HCT116 (cell line): Measurements from ENCODE around the gene HIGD2A. TPM values are rescaled to one million over a fixed set of nuclear protein-coding genes. Genes with fewer than 3 reads are reported as not detected.

Experiments
- ATAC-seq: fragments of 200-7000 bp; cut with Tn5 transposase; 2 replicates; pipeline ENCODE4 v1.9.1; 2020; ENCODE audit warnings: mild to moderate bottlenecking, moderate library complexity
- BruUV-seq: library from RNA; stranded (reverse); fragments of 400-500 nt; replicated peaks from 2 replicates; lab custom pipeline; 2021; lab: Mats Ljungman, UMichigan
- CTCF ChIA-PET: fragments of 300-600 bp; sonication (Branson Sonifier 250); formaldehyde crosslinking; loops from one replicate; lab custom pipeline; 2021; ENCODE audit warnings: antibody characterized with exemption; lab: Charles Lee
- POLR2A ChIA-PET: fragments of 300-600, 350-600 bp; sonication (Branson Sonifier 250); formaldehyde crosslinking; loops from one replicate; lab custom pipeline; 2021; ENCODE audit warnings: antibody characterized with exemption; lab: Charles Lee
- RAD21 ChIA-PET, 2 experiments: fragments of 300-600 bp; sonication (Branson Sonifier 250); formaldehyde crosslinking; loops; one replicate each; lab custom pipeline; 2023; ENCODE audit warnings: low total read pairs in 2 of 2; ENCODE audit not compliant: uncharacterized antibody in 2 of 2, unreplicated experiment in 2 of 2, low non-redundant PET in 1 of 2; lab: Charles Lee
- DNase-seq: peaks from one replicate; pipeline ENCODE4 v3.0.0-alpha.2; 2010; ENCODE audit warnings: low read depth, low spot score
- H2AFZ ChIP-seq: fragments of 200-600 bp; shearing (Covaris generic), sonication (generic); 2 replicates; pipeline ENCODE4 v1.6.1; 2017; ENCODE audit warnings: low read depth, mixed run types, mixed read lengths, antibody characterized with exemption, low read length; ENCODE audit not compliant: poor library complexity, severe bottlenecking
- H3K27ac ChIP-seq: 2 replicates; pipeline ENCODE4 v1.5.1; 2012; ENCODE audit warnings: low read depth, low read length
- H3K27me3 ChIP-seq: fragments of 200-600 bp; sonication (generic); 2 replicates; pipeline ENCODE4 v1.6.1; 2016; ENCODE audit warnings: mixed run types, low read length, mixed read lengths; ENCODE audit not compliant: insufficient read depth
- H3K36me3 ChIP-seq, 2 experiments: fragments of 200-500 bp in 1 of 2; fragments of 200-600 bp in 1 of 2; sonication (Bioruptor generic) in 1 of 2; sonication (generic) in 1 of 2; 2 replicates each; pipeline versions ENCODE4 v1.5.1 to v1.6.1; 2014 to 2016; ENCODE audit warnings: low read length in 2 of 2, inconsistent platforms in 1 of 2, mixed read lengths in 1 of 2, mixed run types in 1 of 2; ENCODE audit not compliant: insufficient read depth in 2 of 2, control insufficient read depth in 1 of 2
- H3K4me1 ChIP-seq, 2 experiments: fragments of 200-600 bp in 1 of 2; sonication (generic) in 1 of 2; 2 replicates each; pipeline versions ENCODE4 v1.5.1 to v1.6.1; 2012 to 2017; ENCODE audit warnings: low read length in 2 of 2, inconsistent platforms in 1 of 2, mild to moderate bottlenecking in 1 of 2, mixed read lengths in 1 of 2, mixed run types in 1 of 2, moderate library complexity in 1 of 2; ENCODE audit not compliant: insufficient read depth in 2 of 2, control insufficient read depth in 1 of 2
- H3K4me2 ChIP-seq: fragments of 200-600 bp; sonication (generic); 2 replicates; pipeline ENCODE4 v1.6.1; 2017; ENCODE audit warnings: mixed run types, low read length, mixed read lengths
- H3K4me3 ChIP-seq, 2 experiments: fragments of 200-600 bp in 1 of 2; sonication (generic) in 1 of 2; replicated peaks in 1 of 2; 2 replicates each; pipeline ENCODE4 v1.5.1; 2011 to 2016; ENCODE audit warnings: low read length in 2 of 2, control low read depth in 1 of 2, low read depth in 1 of 2, mild to moderate bottlenecking in 1 of 2, mixed read lengths in 1 of 2, mixed run types in 1 of 2
- H3K79me2 ChIP-seq: fragments of 200-600 bp; sonication (generic); 2 replicates; pipeline ENCODE4 v1.6.1; 2017; ENCODE audit warnings: mild to moderate bottlenecking, mixed run types, low read length, moderate library complexity, mixed read lengths; ENCODE audit not compliant: insufficient read depth
- H3K9ac ChIP-seq: fragments of 200-600 bp; sonication (generic); 2 replicates; pipeline ENCODE4 v1.6.1; 2016; ENCODE audit warnings: low read length, mixed read lengths
- H3K9me2 ChIP-seq: fragments of 200-600 bp; sonication (generic), shearing (Covaris generic); 2 replicates; pipeline ENCODE4 v1.6.1; 2017; ENCODE audit warnings: mixed run types, mild to moderate bottlenecking, moderate library complexity; ENCODE audit not compliant: insufficient read depth
- H3K9me3 ChIP-seq, 2 experiments: fragments of 200-500 bp in 1 of 2; fragments of 200-600 bp in 1 of 2; sonication (Bioruptor generic) in 1 of 2; sonication (generic) in 1 of 2; 2 replicates each; pipeline ENCODE4 v1.6.1; 2014 to 2017; ENCODE audit warnings: low read length in 2 of 2, mixed read lengths in 2 of 2, inconsistent platforms in 1 of 2, low read depth in 1 of 2, mild to moderate bottlenecking in 1 of 2, mixed run types in 1 of 2, moderate library complexity in 1 of 2; ENCODE audit not compliant: control insufficient read depth in 1 of 2, insufficient read depth in 1 of 2
- H4K20me1 ChIP-seq: fragments of 200-600 bp; sonication (generic), shearing (Covaris generic); 2 replicates; pipeline ENCODE4 v1.6.1; 2017; ENCODE audit warnings: mixed run types, mild to moderate bottlenecking, moderate library complexity; ENCODE audit not compliant: insufficient read depth
- ATF3 ChIP-seq: IDR thresholded peaks from 2 replicates; pipeline ENCODE4 v1.6.1; 2012
- CBX3 ChIP-seq: IDR thresholded peaks from 2 replicates; pipeline ENCODE4 v1.6.1; 2012; ENCODE audit warnings: low read depth
- CEBPB ChIP-seq: IDR thresholded peaks from 2 replicates; pipeline ENCODE4 v1.6.1; 2012; ENCODE audit warnings: low read depth
- EGR1 ChIP-seq: IDR thresholded peaks from 2 replicates; pipeline ENCODE4 v1.6.1; 2012; ENCODE audit warnings: low read depth
- ELF1 ChIP-seq: IDR thresholded peaks from 2 replicates; pipeline ENCODE4 v1.6.1; 2012; ENCODE audit warnings: low read depth, borderline replicate concordance
- EZH2 ChIP-seq: fragments of 200-600 bp; sonication (generic); IDR thresholded peaks from 2 replicates; pipeline ENCODE4 v1.6.1; 2017; ENCODE audit warnings: antibody characterized with exemption, mixed run types
- EZH2phosphoT487 ChIP-seq: fragments of 200-600 bp; IDR thresholded peaks from 2 replicates; pipeline ENCODE4 v1.6.1; 2018; ENCODE audit warnings: antibody characterized with exemption, borderline replicate concordance
- JUND ChIP-seq: IDR thresholded peaks from 2 replicates; pipeline ENCODE4 v1.6.1; 2012
- MAX ChIP-seq: IDR thresholded peaks from 2 replicates; pipeline ENCODE4 v1.6.1; 2012
- POLR2A ChIP-seq: IDR thresholded peaks from 2 replicates; pipeline ENCODE4 v1.7.0; 2011; ENCODE audit warnings: borderline replicate concordance; ENCODE audit not compliant: insufficient read depth, insufficient read length; ENCODE audit errors: extremely low read depth
- POLR2AphosphoS5 ChIP-seq: IDR thresholded peaks from 2 replicates; pipeline ENCODE4 v1.6.1; 2011; ENCODE audit warnings: mild to moderate bottlenecking, low read depth, low read length, moderate library complexity
- RAD21 ChIP-seq: IDR thresholded peaks from 2 replicates; pipeline ENCODE4 v1.6.1; 2012; ENCODE audit warnings: low read depth, mild to moderate bottlenecking
- REST ChIP-seq: IDR thresholded peaks from 2 replicates; pipeline ENCODE4 v1.6.1; 2012; ENCODE audit warnings: low read depth
- SIN3A ChIP-seq: IDR thresholded peaks from 2 replicates; pipeline ENCODE4 v1.6.1; 2012; ENCODE audit warnings: low read depth
- SP1 ChIP-seq: IDR thresholded peaks from 2 replicates; pipeline ENCODE4 v1.6.1; 2012; ENCODE audit warnings: low read depth
- TCF7L2 ChIP-seq: IDR thresholded peaks from 2 replicates; pipeline ENCODE4 v1.7.0; 2011; ENCODE audit warnings: borderline replicate concordance, inconsistent platforms; ENCODE audit not compliant: insufficient read depth, insufficient read length; ENCODE audit errors: extremely low read depth
- YY1 ChIP-seq: IDR thresholded peaks from 2 replicates; pipeline ENCODE4 v1.6.1; 2011; ENCODE audit warnings: low read length, low read depth, moderate library complexity, mild to moderate bottlenecking; ENCODE audit not compliant: insufficient replicate concordance; ENCODE audit errors: extremely low read depth
- ZBTB33 ChIP-seq: IDR thresholded peaks from 2 replicates; pipeline ENCODE4 v1.6.1; 2011; ENCODE audit warnings: mild to moderate bottlenecking, low read length, moderate library complexity; ENCODE audit not compliant: insufficient replicate concordance; ENCODE audit errors: extremely low read depth
- ZFX ChIP-seq: fragments of 450-650 bp; IDR thresholded peaks from 2 replicates; pipeline ENCODE4 v1.6.1; 2017
- intact Hi-C: fragments of 100-400 bp; cut with micrococcal nuclease; formaldehyde crosslinking; loops from 2 replicates; pipeline ENCODE4 v1.10.0; 2022
- total RNA-seq: library from RNA; stranded (reverse); gene quantifications from one replicate; pipeline ENCODE4 v1.2.1, GENCODE V29; 2021; ENCODE audit not compliant: unreplicated experiment

The HIGD2A gene
- total RNA-seq, 1 experiment from 2014 or later = 130 TPM

GRCh38 chr5:176383961-176384360, 4.6 kb upstream of the HIGD2A start:
- Histone ChIP-seq H3K9me2 (no peaks in the 10 kb centered on the region), H3K9ac (no peak overlapping the region), H3K27ac (no peak overlapping the region), H3K4me3 (no peak overlapping the region), H3K79me2 (peaks cover 45% of the 10 kb centered on the region), H2AFZ (no peak overlapping the region), H3K36me3 (peaks cover 31 to 68% of the 10 kb centered on the region in 2 experiments; a peak in 3 of 4 replicates), H4K20me1 (peaks cover 13% of the 10 kb centered on the region; the same call in 1 of the 2 replicates), H3K4me1 (peaks cover 9 to 13% of the 10 kb centered on the region in 2 experiments; a peak in 3 of 4 replicates), H3K4me2 (no peak overlapping the region), H3K27me3 (no peaks in the 10 kb centered on the region), H3K9me3 (no peaks in the 10 kb centered on the region)
- TF ChIP-seq CBX3 (no peak), RAD21 (no peak), EGR1 (no peak), POLR2A (no peak), CEBPB (no peak), EZH2 (no peak), YY1 (no peak), ZBTB33 (no peak), ZFX (no peak), POLR2AphosphoS5 (no peak), ELF1 (no peak), ATF3 (no peak), SIN3A (no peak), SP1 (no peak), REST (no peak), JUND (no peak), MAX (no peak), TCF7L2 (no peak), EZH2phosphoT487 (no peak)
- no TSS peak for BruUV-seq
- ChIA-PET POLR2A (no interaction called here), CTCF (no interaction called here), RAD21 (no interaction called here)
- DNase-seq (no peak), ATAC-seq (no peak)
- intact Hi-C loops = no loop called here
